ENCODE results near the gene GPS1.

GPS1 gene

DNA sequence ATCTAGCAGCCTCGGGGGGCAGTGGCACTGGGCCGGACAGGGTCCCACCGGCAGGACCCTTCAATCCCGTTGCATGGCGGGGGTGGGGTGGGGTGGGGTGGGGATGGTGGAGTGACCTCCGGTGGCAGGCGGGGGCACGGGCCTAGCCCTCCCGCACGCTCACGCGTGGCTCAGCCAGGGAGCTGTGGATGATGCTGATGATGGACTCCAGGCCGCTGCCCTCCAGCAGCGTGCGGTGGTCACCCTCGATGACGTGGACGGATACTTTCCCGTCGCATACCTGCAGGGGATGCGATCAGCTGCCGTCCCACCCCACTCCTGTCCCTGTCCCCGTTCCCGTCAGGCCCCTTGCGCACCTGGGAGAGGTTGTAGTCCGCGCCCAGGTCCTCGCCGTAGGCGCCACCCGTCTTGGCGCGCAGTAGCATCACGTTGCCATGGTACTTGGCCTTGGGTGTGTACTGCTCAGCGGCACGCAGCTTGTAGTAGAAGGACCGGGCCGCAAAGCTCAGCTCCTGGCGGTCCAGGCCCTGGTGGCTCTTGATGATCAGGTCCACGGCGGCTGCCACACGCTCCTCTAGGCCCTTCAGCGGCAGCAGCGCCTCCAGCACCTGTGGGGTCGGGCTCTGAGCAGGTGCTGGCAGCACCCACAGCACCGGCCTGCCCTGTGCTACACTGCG, 27.4 kb downstream of the GPS1 start:
- DNase-seq (ENCODE audit: low read depth) = no peak

DNA sequence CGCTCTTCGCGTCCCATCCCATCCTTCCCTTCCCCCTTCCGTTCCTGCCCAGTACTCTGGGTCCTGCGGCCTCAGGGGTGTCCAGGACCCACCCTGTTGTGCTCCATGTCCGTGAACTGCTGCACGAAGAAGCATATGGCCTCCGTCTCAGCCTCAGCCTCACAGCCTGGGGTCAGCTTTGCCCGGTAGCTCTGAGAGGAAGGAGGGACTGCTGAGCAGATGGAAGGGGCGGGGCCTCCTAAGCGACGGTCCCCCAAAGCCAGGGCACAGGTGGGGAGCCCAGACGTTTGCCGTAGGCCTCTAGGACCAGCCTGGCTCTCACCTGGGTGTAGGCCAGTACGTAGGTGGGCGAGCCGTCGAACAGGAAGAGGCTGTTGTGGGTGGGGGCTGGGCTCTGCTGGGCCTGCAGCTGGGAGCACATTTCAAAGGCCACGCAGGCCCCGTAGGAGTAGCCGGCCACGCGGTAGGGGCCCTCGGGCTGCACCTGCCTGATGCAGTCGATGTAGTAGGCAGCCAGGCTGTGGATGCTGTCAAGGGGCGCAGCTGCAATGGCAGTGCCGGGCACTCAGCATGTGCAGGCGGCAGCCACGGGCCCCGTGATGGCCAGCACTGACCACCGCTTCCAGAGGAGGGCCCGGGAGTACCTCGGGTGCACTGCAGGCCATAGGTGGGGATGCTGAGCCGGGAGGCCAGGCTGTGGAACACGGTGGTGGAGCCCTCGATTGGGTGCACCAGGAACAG, 28.5 kb downstream of the GPS1 start:
- DNase-seq (ENCODE audit: low read depth) = no peak

DNA sequence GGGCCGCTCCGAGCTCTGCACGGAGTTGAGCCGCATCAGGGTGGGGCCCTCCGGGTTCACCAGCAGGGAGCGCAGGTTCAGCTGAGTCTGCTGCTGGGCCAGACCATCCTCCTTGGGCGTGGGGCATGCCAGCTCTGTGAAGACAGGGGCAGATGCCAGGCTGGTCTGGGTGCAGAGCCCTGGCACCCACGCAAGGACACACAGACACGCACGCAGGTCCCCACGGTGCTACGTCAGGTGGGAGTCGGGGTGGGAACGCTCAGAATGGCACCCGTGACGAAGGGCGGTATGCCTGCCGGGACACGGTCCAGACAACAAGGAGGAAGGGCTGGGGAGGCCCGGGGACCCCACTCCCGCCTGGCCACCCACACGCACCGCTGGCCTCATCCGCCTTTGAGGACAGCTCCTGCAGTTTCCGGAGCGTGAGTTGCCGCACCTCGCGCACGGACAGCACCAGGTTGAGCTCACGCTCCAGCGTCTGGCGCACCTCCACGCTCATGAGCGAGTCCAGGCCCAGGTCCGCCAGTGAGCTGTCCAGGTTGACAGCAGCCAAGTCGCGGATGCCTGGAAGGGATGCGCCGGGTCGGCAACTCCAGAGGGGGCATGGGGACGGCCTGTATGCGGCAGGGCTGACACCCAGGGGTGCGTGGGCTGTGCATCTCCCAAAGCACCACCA, 29.2 kb downstream of the GPS1 start:
- no peak for DNase-seq (ENCODE audit: low read depth)

DNA sequence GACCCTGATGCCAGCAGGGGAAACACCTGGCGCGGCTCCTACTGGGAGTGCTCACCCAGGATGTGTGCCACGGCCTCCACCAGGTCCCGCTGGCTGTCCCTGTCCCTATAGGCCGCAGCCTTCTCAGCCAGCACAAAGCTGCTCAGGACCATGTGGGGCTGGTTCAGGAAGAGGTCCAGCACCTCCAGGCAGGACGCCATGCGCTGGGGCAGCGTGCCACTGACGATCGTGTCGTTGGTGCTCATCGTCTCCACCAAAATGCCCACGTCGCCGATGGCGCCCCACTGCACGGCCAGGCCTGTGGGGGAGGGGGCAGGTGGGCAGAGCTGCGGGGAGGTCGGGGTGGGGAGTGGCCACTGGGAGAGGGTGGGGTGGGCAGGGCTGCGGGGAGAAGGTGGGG, 29.8 kb downstream of the GPS1 start:
- DNase-seq (ENCODE audit: low read depth) = no peak

DNA sequence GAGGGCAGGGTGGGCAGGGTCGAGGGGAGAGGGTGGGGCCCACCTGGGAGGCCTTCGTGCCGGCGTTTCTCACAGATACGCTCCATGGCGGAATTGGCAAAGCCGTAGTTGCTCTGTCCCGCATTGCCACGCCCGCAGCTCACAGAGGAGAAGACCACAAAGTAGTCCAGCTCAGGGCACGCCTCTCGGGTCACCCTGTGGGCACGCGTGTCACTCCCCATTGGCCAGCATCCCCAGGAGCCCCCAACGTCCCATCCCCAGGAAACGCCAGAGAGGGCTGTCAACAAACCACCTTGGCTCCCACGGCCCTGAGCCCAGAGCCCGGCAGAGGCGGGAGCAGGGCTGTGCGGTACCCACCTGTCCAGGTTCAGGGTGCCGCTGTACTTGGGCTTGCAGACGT, 30.3 kb downstream of the GPS1 start:
- no peak for DNase-seq (ENCODE audit: low read depth)

DNA sequence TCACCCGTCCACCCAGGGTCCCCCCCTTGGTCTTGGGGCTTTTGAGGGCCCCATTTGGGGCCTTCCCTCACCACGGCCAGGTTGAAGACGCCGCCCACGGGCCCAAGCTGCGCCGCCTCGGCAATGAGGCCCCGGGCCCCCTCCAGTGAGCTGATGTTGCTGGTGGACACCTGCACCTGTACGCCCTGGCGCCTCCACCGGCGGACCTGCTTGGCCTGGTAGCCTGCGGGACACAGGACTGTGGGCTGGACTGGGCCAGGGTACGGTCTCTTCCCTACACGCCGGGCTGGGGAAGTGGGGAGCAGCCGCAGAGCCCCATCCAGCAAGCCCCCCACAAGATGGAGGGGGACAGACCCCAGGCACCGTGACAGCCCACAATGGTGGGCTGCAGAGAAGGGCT, 30.8 kb downstream of the GPS1 start:
- DNase-seq (ENCODE audit: low read depth) = no peak

DNA sequence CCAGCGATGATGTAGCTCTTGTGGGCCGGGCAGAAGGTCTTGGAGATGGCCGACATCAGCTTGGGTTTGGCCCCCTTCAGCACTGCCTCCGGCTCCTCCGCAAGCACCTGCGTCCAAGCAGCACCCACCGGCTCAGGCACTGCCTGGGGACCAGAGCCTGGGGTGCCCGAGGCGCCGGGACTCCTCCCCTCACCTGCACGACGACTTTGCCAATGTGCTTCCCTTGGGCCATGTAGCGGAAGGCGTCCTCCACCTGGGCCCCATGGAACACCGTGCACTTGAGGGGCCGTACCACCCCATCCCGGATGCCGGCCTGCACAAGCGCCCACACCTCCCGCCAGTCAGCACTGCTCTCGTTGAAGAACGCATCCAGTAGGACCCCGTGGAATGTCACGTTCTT, 31.3 kb downstream of the GPS1 start:
- no peak for DNase-seq (ENCODE audit: low read depth)

DNA sequence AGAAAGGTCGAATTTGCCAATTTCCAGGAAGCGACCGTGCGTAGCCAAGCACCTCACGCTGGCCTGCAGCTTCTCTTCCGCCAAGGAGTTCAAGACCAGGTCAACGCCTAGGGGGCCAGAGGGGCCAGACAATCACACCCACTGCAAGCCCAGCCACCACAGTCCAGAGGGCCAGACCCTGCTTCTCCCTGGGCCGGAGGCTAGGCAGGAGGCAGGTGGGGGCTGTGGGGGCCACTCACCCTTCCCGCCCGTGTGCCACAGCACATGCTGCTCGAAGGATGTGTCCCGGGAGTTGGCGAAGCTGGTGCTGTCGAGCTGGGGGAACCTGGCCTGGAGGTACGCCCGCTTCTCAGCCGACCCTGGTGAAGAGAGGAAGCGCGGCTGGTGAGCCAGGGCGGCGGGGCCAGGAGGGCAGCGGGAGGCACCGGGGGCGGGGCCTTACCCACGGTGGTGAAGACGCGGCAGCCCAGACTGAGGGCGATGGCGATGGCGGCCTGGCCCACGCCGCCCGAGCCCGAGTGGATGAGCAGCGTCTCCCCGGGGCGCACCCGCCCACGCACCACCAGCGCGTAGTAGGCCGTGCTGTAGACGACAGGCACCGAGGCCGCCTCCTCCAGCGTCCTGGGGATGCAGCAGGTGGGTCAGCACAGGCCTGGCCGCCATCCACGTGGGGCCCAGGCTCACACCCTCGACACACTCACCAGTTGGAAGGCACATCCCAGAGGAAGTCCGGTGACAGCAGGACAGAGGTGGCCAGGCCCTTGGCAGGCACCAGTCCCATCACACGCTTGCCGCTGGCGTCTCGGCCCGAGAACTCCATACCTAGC, 32.0 kb downstream of the GPS1 start:
- no peak for DNase-seq (ENCODE audit: low read depth)

DNA sequence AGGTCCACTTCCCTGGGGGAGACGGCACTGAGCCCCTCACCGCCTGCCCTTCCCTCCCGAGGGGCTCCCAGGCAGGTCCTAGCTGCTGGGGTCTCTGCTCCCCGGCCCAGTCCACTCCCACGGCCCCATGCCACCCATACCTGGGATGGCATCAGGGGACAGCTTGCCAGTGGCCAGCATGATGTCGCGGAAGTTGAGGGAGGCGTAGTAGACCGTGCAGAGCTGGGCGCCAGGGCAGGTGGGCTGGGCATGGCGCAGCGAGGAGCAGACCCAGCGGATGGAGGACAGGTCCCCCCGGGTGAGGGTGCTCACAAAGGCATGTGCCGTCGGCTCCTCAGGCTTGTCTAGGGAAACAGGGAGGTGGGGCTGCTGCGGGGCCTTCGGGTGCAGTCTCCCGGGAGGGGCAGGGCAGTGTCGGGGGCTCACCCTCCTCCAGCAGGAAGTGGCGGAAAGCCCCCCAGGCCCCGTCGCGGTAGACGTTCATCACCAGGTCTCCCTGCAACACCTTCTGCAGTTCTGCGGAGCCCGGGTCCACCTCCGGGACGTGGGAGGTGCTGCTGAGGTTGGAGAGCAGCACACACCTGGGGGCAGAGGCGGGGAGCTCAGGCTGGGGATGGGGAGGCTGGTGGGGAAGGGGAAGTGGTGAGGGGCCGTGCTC, 32.8 kb downstream of the GPS1 start:
- no peak for DNase-seq (ENCODE audit: low read depth)

DNA sequence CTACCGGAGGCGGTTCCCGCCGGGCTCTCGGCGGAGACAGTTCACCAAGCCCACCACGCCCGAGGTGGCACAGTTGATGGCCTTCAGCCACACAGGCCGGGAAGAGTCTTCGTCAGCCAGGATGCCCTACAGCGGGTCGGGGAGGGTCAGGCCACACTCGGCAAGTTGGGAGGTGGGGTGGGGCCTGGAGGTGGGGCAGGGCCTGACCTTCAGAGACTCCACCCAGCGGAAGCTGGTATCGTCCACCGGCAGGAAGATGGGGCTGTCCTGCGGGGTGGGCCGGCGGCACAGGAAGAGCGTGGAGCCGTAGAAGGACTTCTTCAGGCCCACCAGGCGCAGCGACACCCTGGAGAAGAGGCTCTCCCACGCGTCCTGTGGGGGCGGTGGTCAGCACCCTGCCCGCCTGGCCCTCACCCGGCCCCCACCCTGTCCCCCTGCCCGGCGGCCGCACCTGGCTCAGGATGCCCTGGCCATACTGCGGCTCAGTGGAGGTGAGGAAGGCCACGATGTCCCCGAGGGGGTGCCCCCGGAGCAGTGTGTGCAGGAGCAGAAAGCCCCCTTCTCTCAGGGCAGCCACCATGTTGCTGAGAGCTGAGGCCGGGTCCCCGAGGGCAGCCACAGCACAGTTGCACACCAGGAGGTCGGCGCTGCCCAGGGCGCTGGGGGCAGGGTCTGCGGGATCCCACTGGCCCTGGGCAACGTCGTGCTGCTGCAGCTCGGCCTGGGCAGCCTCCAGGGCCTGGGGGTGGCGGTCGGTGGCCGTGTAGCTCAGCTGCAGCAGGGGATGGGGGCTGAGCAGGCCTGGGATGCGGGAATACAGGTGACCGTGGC, 33.5 kb downstream of the GPS1 start:
- DNase-seq (ENCODE audit: low read depth) = no peak

DNA sequence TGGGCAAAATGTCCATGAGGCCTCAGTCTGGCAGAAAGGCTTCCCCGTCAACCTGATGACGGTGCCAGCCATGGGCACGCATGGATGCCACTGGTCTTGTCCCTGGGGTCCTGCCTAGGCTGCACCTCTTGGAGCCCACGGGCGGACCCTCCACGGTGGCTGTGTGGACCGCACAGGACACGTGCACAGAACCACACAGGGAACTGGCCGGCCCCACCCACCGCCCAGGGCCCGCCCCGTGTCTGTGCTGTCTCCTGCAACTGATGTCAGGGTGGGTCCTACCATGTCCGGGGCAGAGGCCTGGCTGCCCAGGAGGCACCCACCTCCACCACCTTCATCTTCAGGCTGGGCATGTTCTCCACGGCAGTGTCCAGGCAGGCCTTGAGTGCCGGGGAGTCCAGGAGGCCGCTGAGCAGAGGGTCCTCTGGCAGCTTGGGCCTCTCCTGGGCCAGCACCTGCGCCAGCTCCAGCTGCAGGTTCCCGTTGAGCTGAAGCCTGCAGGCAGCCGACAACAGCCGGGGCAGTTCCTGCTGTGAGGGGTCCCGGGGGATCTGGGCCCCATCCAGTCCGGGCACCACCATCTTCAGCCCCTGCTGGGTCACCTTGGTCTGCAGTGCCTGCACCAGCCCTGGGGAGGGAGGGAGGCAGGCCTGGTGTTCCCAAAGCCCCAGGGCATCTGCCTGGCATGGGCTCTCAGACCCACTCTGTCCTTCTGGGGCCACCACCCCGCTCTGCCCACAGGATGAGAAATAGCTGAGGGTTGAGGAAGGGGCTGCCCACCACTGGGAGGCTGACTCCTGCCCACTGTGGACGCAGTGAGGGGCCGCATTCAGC, 34.5 kb downstream of the GPS1 start:
- DNase-seq (ENCODE audit: low read depth) = no peak

DNA sequence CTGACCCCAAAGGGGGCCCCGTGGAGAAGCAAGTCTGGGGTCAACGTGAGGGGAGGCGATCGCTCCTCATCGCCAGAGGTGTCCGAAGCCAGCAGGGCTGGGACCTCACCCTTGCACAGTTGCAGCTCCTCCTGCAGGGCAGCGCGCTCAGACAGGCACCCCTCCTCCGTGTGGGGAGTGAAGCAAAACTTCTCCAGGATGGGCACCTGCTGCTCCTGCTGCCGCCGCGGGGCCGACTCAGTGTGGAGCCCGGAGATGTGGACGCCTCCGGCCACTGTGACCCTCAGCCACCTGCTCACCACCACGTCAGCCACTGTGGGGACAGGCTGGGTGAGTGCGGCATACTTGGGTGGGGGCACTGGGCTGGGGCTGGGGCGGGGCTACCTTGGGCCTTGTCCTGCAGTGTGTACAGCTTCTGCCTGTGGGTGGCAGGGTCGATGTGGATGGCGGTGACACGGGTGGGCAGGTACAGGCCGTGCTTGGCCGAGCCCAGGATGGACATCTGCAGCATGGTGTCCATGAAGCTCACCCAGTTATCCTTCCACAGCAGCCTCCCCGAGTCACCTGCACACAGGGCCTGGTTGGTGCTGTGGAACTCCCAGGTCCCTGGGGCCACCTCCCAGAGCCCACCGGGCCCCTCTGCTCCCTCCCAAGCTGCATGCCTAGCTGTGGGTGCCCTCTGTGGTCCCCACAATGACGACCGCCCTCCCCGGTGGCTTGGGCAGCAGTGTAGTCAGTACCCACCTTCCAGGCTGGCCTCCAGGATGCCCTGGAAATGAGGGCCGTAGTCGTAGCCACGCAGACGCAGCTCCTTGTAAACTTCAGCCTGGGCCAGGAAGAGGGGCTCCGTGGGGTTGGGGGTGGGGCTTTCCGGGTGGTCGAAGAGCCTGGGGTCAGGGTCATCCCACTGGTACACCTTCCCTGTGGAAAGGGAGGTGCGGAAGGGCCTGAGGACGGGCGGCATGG, 35.5 kb downstream of the GPS1 start:
- no peak for DNase-seq (ENCODE audit: low read depth)

DNA sequence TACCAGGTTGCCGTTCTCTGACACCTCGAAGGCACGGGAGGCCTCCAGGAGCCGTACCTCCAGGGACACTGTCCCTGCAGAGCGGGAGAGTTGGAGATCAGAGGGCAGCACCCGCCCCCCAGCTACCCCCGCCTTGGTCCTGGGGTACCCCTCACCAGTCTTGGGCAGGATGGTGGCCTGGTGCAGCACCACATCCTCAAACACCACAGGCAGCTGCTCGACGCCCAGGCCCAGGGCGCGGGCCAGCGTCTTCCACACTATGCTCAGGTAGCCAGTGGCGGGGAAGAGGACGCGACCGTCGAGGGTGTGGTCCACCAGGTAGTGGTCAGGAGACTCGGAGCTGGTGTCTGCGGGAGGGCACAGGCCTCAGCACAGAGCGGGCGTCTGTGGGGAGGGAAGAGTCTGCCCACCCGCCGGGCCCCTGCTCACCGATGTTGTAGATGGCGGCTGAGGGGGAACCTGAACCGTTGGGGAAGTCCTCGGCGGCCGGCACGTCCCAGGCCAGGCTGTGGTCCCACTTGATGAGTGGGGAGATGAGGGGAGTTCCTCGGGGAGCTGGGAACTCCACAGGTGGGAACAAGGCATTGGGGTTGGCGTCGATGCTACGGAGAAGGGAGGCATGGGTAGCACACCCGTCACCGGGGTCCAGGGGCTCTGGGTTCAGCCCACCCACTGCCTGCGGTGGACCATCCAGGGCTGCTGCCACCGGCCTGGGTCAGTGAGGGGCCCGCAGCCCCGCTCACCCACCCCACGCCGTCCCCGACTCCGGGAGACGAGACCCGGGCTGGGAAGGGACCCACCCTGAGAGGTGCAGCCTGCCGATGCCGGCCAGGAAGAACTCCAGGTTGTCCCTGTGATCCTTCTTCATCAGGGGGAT, 36.5 kb downstream of the GPS1 start:
- DNase-seq (ENCODE audit: low read depth) = no peak

DNA sequence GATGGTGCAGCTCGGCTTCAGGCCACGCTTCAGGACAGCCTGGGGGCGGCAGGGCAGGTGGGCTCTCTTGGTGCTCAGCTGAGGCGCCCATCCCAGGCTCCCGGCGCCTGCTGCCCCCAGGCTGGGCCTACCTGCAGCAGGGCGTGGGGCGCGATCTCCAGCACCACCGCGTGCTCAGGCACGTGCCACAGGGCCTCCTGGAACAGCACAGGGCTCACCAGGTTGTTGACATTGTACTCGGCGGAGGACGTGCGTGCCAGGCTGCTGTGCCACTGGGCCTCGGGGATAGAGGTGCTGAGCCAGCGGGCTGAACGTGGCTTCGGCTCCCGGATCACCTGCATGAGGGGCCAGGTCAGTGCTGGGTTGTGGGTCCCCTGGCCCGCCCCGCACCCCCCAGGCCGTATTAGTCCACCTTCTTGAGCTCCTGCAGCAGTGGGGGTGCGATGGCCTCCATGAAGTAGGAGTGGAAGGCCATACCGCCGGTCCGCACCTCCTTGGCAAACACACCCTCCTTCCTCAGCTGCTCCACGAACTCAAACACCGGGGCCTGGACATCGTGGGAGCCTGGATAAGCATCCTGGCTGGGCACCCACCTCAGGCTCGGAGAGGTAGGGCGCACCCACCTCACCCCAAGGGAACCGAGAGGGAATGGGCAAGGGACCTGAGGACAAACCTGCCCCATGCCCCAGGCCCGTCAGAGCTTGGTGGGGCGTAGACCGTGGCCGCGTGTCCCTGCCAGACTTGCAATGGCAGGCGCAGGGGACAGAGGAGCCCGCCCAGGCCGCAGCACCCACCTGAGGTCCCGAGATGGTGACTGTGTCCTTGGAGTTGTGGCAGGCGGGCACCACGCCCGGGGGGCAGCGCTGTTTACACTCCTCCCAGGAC, 37.4 kb downstream of the GPS1 start:
- DNase-seq (ENCODE audit: low read depth) = no peak

DNA sequence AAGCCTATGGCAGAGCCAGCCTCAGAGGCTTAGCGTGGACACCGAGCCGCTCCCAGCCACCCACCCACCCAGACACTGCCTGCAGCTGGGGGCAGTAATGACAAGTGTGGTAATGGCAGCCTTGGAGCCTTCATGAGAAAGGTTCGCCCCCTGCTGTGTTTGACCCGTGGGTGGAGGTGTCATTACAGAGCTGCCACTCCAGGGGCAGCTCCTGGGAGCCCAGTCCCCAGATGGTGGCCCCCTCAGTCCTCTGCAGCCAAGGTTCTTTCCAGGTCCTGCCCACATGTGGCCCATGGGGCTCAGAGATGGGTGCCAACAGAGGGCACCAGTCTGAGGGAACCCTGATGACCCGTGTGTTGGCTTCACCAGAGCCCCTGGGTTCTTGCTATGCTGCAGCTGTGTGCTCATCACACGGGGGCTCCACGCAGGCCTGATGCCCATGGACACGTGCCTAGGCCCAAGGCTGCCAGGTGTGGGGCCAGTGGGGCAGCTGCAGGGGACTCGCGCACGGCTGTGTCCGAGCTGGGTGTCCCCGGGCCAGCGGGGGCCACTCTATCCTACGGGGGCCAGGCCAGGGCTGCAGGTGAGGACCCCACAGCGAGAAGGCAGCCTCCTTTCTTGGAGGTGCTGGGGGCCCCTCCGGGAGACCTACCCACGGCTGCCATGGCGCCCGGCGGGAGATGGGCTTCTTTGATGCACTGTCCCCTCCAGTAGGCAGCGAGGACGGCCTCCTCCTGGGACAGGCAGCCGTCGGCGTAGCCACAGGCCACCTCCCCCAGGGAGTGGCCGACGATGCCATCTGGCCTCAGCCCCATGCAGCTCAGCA, 38.2 kb downstream of the GPS1 start:
- no peak for DNase-seq (ENCODE audit: low read depth)
